DOHH2 (cell line): ENCODE results near the gene NATD1.

Experiments
- H3F3A ChIP-seq: fragments of 200-600 bp; sonication (generic), shearing (Covaris generic); 2 replicates; pipeline ENCODE4 v1.6.0; 2016; ENCODE audit warnings: antibody characterized with exemption, mild to moderate bottlenecking; ENCODE audit not compliant: control insufficient read depth, insufficient read depth
- H3K27ac ChIP-seq: fragments of 200-600 bp; sonication (generic); 2 replicates; pipeline ENCODE4 v1.5.1; 2014; ENCODE audit warnings: low read depth, mild to moderate bottlenecking, low read length, moderate library complexity
- H3K27me3 ChIP-seq: fragments of 200-600 bp; sonication (generic); 2 replicates; pipeline ENCODE4 v1.6.1; 2014; ENCODE audit warnings: mild to moderate bottlenecking, low read length, mixed read lengths; ENCODE audit not compliant: control insufficient read depth
- H3K36me3 ChIP-seq: fragments of 200-600 bp; sonication (generic); 2 replicates; pipeline ENCODE4 v1.6.1; 2014; ENCODE audit warnings: mild to moderate bottlenecking, low read length, moderate library complexity, mixed read lengths; ENCODE audit not compliant: control insufficient read depth
- H3K4me1 ChIP-seq: fragments of 200-600 bp; sonication (generic); 2 replicates; pipeline ENCODE4 v1.6.1; 2014; ENCODE audit warnings: mild to moderate bottlenecking, low read length, mixed read lengths; ENCODE audit not compliant: control insufficient read depth
- H3K4me2 ChIP-seq: fragments of 200-600 bp; sonication (generic); 2 replicates; pipeline ENCODE4 v1.6.0; 2014; ENCODE audit warnings: mild to moderate bottlenecking, low read length, moderate library complexity
- H3K4me3 ChIP-seq: fragments of 200-600 bp; sonication (generic); 2 replicates; pipeline ENCODE4 v1.5.1; 2014; ENCODE audit warnings: mild to moderate bottlenecking, low read length, mixed read lengths
- H3K79me2 ChIP-seq: fragments of 200-600 bp; sonication (generic); 2 replicates; pipeline ENCODE4 v1.6.1; 2014; ENCODE audit warnings: mild to moderate bottlenecking, low read length, mixed read lengths; ENCODE audit not compliant: control insufficient read depth
- H3K9me2 ChIP-seq: fragments of 200-600 bp; sonication (generic); replicated peaks from 2 replicates; pipeline ENCODE4 v1.6.1; 2014; ENCODE audit warnings: mild to moderate bottlenecking, low read length, mixed read lengths; ENCODE audit not compliant: control insufficient read depth
- H3K9me3 ChIP-seq: fragments of 200-600 bp; sonication (generic); 2 replicates; pipeline ENCODE4 v1.6.1; 2014; ENCODE audit warnings: antibody characterized with exemption, low read length, mixed read lengths; ENCODE audit not compliant: control insufficient read depth, insufficient read depth
- H4K20me1 ChIP-seq: fragments of 200-600 bp; sonication (generic); 2 replicates; pipeline ENCODE4 v1.6.0; 2014; ENCODE audit warnings: low read depth, mild to moderate bottlenecking, antibody characterized with exemption, low read length, moderate library complexity; ENCODE audit not compliant: control insufficient read depth, insufficient read depth
- CTCF ChIP-seq: fragments of 200-600 bp; sonication (generic); IDR thresholded peaks from one replicate; pipeline ENCODE4 v1.5.1; 2014; ENCODE audit warnings: antibody characterized with exemption, mild to moderate bottlenecking, low read depth, low read length; ENCODE audit not compliant: poor library complexity, severe bottlenecking
- EZH2phosphoT487 ChIP-seq: fragments of 200-600 bp; sonication (generic); IDR thresholded peaks from 2 replicates; pipeline ENCODE4 v1.6.1; 2017; ENCODE audit warnings: borderline replicate concordance, mild to moderate bottlenecking, antibody characterized with exemption, low read length, moderate library complexity, mixed read lengths

The NATD1 gene

GRCh38 chr17:21289902-21290571 lies 36.8 kb upstream of the NATD1 start:
- H3K4me2 ChIP-seq, result no peak overlapping the region
- no peaks in the 10 kb centered on the region for H3K27me3 ChIP-seq
- H3K79me2 ChIP-seq, result peaks cover 62% of the 10 kb centered on the region
- peaks cover 3% of the 10 kb centered on the region; the same call in 1 of the 2 replicates for H3K9me3 ChIP-seq
- no peaks in the 10 kb centered on the region for H4K20me1 ChIP-seq
- H3K27ac ChIP-seq, result no peak overlapping the region
- peaks cover 20% of the 10 kb centered on the region for H3F3A ChIP-seq
- TF ChIP-seq EZH2phosphoT487 (no peak), CTCF (no peak)
- peaks cover 40% of the 10 kb centered on the region for H3K4me1 ChIP-seq
- 0 out of 2 replicates have a peak, but pooled peaks cover 4% of the 10 kb centered on the region for H3K36me3 ChIP-seq
- no peak overlapping the region for H3K4me3 ChIP-seq
- no peaks in the 10 kb centered on the region for H3K9me2 ChIP-seq

GRCh38 chr17:21289175-21289901 lies 36.1 kb upstream of the NATD1 start:
- Histone ChIP-seq H3K4me2 (peak overlapping the region; percentile 100), H3K27me3 (no peaks in the 10 kb centered on the region), H3F3A (peaks cover 20% of the 10 kb centered on the region), H3K27ac (peak overlapping the region; percentile 90), H3K36me3 (0 out of 2 replicates have a peak, but pooled peaks cover 4% of the 10 kb centered on the region), H3K9me2 (no peaks in the 10 kb centered on the region), H3K4me3 (peak overlapping the region; percentile 92), H3K4me1 (peaks cover 40% of the 10 kb centered on the region), H4K20me1 (no peaks in the 10 kb centered on the region), H3K79me2 (peaks cover 67% of the 10 kb centered on the region), H3K9me3 (no peaks in the 10 kb centered on the region; the same call in 1 of the 2 replicates)
- no peak for TF ChIP-seq EZH2phosphoT487
- TF ChIP-seq CTCF, result no peak

GRCh38 chr17:21288571-21289017 lies 35.4 kb upstream of the NATD1 start:
- H3K4me1 ChIP-seq, result peaks cover 46% of the 10 kb centered on the region
- peak overlapping the region; percentile 90 for H3K27ac ChIP-seq
- H3K36me3 ChIP-seq, result 0 out of 2 replicates have a peak, but pooled peaks cover 4% of the 10 kb centered on the region
- peak overlapping the region; percentile 100 for H3K4me2 ChIP-seq
- H3K27me3 ChIP-seq, result no peaks in the 10 kb centered on the region; the same call in 1 of the 2 replicates
- no peaks in the 10 kb centered on the region for H3K9me2 ChIP-seq
- H4K20me1 ChIP-seq, result no peaks in the 10 kb centered on the region
- no peak for TF ChIP-seq EZH2phosphoT487
- TF ChIP-seq CTCF, result peak; percentile 56
- no peaks in the 10 kb centered on the region; the same call in 1 of the 2 replicates for H3K9me3 ChIP-seq
- H3K4me3 ChIP-seq, result peak overlapping the region; percentile 92
- peaks cover 64% of the 10 kb centered on the region for H3K79me2 ChIP-seq
- H3F3A ChIP-seq, result peaks cover 20% of the 10 kb centered on the region
